ENCODE data around the gene NAGLU. TPM values are rescaled to one million over a fixed set of nuclear protein-coding genes. Genes with fewer than 3 reads are reported as not detected.

NAGLU gene
- total and polyA plus RNA-seq, 2 experiments from 2014 or later, result 12.0 to 31.2 TPM

DNA sequence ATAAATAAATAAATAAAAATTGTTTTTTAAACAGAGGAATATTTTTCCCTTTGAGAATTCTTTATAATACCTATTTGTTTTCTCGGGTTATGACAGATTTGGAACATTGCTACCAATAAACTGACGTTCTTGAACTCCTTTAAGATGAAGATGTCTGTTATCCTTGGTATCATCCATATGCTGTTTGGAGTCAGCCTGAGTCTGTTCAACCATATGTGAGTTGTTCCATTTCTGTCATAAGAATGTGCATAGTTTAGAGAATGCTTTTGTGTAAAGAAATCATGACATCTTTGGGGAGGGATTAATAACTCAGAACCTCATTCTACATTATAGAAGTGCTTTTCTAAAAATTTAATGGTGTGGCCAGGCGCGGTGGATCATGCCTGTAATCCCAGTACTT, 37.2 kb upstream of the NAGLU start (continued):
- TF ChIP-seq, protein P1, sequence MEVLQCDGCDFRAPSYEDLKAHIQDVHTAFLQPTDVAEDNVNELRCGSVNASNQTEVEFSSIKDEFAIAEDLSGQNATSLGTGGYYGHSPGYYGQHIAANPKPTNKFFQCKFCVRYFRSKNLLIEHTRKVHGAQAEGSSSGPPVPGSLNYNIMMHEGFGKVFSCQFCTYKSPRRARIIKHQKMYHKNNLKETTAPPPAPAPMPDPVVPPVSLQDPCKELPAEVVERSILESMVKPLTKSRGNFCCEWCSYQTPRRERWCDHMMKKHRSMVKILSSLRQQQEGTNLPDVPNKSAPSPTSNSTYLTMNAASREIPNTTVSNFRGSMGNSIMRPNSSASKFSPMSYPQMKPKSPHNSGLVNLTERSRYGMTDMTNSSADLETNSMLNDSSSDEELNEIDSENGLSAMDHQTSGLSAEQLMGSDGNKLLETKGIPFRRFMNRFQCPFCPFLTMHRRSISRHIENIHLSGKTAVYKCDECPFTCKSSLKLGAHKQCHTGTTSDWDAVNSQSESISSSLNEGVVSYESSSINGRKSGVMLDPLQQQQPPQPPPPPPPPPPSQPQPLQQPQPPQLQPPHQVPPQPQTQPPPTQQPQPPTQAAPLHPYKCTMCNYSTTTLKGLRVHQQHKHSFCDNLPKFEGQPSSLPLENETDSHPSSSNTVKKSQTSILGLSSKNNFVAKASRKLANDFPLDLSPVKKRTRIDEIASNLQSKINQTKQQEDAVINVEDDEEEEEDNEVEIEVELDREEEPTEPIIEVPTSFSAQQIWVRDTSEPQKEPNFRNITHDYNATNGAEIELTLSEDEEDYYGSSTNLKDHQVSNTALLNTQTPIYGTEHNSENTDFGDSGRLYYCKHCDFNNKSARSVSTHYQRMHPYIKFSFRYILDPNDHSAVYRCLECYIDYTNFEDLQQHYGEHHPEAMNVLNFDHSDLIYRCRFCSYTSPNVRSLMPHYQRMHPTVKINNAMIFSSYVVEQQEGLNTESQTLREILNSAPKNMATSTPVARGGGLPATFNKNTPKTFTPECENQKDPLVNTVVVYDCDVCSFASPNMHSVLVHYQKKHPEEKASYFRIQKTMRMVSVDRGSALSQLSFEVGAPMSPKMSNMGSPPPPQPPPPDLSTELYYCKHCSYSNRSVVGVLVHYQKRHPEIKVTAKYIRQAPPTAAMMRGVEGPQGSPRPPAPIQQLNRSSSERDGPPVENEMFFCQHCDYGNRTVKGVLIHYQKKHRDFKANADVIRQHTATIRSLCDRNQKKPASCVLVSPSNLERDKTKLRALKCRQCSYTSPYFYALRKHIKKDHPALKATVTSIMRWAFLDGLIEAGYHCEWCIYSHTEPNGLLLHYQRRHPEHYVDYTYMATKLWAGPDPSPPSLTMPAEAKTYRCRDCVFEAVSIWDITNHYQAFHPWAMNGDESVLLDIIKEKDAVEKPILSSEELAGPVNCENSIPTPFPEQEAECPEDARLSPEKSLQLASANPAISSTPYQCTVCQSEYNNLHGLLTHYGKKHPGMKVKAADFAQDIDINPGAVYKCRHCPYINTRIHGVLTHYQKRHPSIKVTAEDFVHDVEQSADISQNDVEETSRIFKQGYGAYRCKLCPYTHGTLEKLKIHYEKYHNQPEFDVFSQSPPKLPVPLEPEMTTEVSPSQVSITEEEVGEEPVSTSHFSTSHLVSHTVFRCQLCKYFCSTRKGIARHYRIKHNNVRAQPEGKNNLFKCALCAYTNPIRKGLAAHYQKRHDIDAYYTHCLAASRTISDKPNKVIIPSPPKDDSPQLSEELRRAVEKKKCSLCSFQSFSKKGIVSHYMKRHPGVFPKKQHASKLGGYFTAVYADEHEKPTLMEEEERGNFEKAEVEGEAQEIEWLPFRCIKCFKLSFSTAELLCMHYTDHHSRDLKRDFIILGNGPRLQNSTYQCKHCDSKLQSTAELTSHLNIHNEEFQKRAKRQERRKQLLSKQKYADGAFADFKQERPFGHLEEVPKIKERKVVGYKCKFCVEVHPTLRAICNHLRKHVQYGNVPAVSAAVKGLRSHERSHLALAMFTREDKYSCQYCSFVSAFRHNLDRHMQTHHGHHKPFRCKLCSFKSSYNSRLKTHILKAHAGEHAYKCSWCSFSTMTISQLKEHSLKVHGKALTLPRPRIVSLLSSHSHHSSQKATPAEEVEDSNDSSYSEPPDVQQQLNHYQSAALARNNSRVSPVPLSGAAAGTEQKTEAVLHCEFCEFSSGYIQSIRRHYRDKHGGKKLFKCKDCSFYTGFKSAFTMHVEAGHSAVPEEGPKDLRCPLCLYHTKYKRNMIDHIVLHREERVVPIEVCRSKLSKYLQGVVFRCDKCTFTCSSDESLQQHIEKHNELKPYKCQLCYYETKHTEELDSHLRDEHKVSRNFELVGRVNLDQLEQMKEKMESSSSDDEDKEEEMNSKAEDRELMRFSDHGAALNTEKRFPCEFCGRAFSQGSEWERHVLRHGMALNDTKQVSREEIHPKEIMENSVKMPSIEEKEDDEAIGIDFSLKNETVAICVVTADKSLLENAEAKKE (CRISPR knock-in tag; IDR thresholded peaks at IDR 0.05), result no peak
- TF ChIP-seq STAT1 (IDR thresholded peaks at IDR 0.05; ENCODE audit: unreplicated experiment), result no peak

DNA sequence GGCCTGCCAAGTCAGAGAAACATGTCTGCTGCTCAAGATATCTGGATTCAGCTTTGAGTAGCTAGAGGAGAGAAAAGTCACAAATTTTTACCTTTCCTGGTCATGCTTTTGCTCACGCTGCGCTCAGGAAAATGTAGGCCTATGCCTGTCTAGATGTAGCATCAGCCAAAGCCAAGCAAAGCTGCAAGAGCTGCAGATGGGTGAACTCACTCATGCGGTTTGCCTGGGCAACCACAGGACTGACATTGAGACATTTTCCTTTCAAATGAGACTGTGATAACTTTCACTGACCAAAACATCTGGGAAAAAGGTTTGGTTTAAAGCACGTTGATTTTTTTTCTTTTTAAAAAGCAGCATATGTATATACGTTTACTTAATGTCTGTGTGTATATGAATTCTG, 34.0 kb upstream of the NAGLU start:
- Histone ChIP-seq H3K9me2 (ENCODE audit: insufficient read depth) (no peaks in the 10 kb centered on the region), H3K4me1 (ENCODE audit: insufficient read depth) (no peaks in the 10 kb centered on the region), H3K36me3 (ENCODE audit: insufficient read depth) (peaks cover 23% of the 10 kb centered on the region), H3K4me3 (no peak overlapping the region), H3F3A (replicated peaks; ENCODE audit: low read depth) (peaks cover 7% of the 10 kb centered on the region; the same call in 1 of the 2 replicates), H3K27ac (ENCODE audit: low read depth) (no peak overlapping the region), H2AFZ (no peak overlapping the region), H3K4me2 (no peak overlapping the region), H3K27me3 (ENCODE audit: insufficient read depth) (no peaks in the 10 kb centered on the region), H3K79me2 (replicated peaks; ENCODE audit: insufficient read depth) (no peaks in the 10 kb centered on the region), H4K20me1 (replicated peaks; ENCODE audit: insufficient read depth) (no peaks in the 10 kb centered on the region; the same call in 1 of the 2 replicates)
- DNase-seq (ENCODE audit: low spot score) (no peak), ATAC-seq (no peak)
- Mint-ChIP-seq H3K27ac (no peak overlapping the region), H3K27me3 (ENCODE audit: insufficient read depth, low read depth, poor library complexity) (peaks cover 1% of the 10 kb centered on the region), H3K36me3 (ENCODE audit: low read depth) (peaks cover 38% of the 10 kb centered on the region), H3K4me1 (no peaks in the 10 kb centered on the region), H3K9me3 (no peaks in the 10 kb centered on the region), H3K4me3 (no peak overlapping the region)
- TF ChIP-seq, protein P2, sequence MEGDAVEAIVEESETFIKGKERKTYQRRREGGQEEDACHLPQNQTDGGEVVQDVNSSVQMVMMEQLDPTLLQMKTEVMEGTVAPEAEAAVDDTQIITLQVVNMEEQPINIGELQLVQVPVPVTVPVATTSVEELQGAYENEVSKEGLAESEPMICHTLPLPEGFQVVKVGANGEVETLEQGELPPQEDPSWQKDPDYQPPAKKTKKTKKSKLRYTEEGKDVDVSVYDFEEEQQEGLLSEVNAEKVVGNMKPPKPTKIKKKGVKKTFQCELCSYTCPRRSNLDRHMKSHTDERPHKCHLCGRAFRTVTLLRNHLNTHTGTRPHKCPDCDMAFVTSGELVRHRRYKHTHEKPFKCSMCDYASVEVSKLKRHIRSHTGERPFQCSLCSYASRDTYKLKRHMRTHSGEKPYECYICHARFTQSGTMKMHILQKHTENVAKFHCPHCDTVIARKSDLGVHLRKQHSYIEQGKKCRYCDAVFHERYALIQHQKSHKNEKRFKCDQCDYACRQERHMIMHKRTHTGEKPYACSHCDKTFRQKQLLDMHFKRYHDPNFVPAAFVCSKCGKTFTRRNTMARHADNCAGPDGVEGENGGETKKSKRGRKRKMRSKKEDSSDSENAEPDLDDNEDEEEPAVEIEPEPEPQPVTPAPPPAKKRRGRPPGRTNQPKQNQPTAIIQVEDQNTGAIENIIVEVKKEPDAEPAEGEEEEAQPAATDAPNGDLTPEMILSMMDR (conservative IDR thresholded peaks at IDR 0.05; ENCODE audit: low read depth in 2 of 2), result no peak
- TF ChIP-seq, protein P3, sequence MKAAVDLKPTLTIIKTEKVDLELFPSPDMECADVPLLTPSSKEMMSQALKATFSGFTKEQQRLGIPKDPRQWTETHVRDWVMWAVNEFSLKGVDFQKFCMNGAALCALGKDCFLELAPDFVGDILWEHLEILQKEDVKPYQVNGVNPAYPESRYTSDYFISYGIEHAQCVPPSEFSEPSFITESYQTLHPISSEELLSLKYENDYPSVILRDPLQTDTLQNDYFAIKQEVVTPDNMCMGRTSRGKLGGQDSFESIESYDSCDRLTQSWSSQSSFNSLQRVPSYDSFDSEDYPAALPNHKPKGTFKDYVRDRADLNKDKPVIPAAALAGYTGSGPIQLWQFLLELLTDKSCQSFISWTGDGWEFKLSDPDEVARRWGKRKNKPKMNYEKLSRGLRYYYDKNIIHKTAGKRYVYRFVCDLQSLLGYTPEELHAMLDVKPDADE (IDR thresholded peaks at IDR 0.05), result no peak
- TF ChIP-seq CREB1 (CRISPR knock-in tag; IDR thresholded peaks at IDR 0.05; ENCODE audit: low read depth) (no peak), NANOG (IDR thresholded peaks at IDR 0.05; ENCODE audit: borderline replicate concordance) (no peak), ZNF114 (CRISPR knock-in tag; IDR thresholded peaks at IDR 0.05) (no peak)
- TF ChIP-seq, protein P1 (CRISPR knock-in tag; IDR thresholded peaks at IDR 0.05), result no peak
